GM21423 (cell line): ENCODE measurements around the gene SREK1.
A peak's percentile ranks its signal among the peaks of the same experiment; 100 is the strongest.
"Not testable (repeated sequence)": the region's sequence is repeated elsewhere in the genome, so short reads cannot be mapped to it uniquely, and the experiment has no call there.

Source experiments
- ATAC-seq: cut with Tn5 transposase; IDR thresholded peaks from one replicate; pipeline ENCODE4 v1.9.1; 2021; ENCODE audit warnings: mild to moderate bottlenecking, moderate library complexity; ENCODE audit not compliant: unreplicated experiment

The SREK1 gene, protein sequence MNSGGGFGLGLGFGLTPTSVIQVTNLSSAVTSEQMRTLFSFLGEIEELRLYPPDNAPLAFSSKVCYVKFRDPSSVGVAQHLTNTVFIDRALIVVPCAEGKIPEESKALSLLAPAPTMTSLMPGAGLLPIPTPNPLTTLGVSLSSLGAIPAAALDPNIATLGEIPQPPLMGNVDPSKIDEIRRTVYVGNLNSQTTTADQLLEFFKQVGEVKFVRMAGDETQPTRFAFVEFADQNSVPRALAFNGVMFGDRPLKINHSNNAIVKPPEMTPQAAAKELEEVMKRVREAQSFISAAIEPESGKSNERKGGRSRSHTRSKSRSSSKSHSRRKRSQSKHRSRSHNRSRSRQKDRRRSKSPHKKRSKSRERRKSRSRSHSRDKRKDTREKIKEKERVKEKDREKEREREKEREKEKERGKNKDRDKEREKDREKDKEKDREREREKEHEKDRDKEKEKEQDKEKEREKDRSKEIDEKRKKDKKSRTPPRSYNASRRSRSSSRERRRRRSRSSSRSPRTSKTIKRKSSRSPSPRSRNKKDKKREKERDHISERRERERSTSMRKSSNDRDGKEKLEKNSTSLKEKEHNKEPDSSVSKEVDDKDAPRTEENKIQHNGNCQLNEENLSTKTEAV

DNA sequence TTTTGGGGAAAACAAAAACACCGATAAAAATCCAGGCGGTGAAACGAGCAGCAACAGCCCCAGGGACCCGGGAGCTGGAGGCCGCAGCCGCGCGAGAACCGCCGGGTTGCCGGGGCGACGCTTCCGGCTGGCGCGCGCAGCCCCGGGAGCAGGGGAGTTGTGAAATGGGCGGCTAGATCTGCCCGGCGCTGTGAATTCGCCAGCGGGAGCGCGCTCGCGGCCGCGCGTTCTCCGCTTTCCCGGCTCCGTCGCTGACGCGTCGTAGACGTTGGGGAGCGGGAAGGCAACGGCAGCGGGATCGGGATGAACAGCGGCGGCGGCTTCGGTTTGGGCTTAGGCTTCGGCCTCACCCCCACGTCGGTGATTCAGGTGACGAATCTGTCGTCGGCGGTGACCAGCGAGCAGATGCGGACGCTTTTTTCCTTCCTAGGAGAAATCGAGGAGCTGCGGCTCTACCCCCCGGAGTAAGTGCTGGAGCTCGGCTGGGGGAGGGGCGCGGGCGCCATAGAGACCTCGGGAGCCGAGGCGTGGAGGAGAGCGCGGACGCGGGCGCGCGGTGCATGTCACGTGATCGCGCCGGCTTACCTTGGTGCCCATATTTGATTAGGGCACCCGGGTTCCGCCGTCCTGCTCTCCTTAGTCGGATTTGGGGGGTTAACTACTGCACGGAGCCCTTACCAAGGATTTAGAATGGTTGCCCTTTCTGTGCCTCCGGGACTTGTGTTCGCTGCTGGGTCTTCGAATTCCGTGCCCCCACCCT lies at the start of gene SREK1:
TSS of gene SREK1 (plus strand) at position 227 of the 760 bp plus-strand sequence. CDS start at position 304, 77 bp downstream.
- ATAC-seq: peak; percentile 91

GRCh38 chr5:66100851-66101250 lies 43.2 kb upstream of the SREK1 start:
- no peak for ATAC-seq

DNA sequence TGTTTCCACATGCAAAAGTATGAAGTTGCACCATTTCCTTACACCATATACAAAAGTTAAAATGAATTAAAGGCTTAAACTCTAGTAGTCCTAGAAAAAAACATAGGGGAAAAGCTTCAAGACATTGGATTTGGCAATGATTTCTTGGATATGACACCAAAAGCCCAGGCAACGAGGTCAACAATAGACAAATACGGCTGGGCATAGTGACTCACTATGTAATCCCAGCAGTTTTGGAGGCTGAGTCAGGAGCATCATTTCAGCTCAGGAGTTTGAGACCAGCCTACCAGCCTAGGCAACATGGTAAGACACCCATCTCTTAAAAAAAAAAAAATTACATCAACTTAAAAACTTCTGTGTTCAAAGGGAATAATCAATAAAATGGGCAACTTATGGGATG lies 30.9 kb upstream of the SREK1 start:
- no peak for ATAC-seq

GRCh38 chr5:66118304-66118703 lies 25.8 kb upstream of the SREK1 start:
- ATAC-seq: no peak

- no peak for ATAC-seq
Measured at GRCh38 chr5:66122379-66123034, 21.6 kb upstream of the SREK1 start.

DNA sequence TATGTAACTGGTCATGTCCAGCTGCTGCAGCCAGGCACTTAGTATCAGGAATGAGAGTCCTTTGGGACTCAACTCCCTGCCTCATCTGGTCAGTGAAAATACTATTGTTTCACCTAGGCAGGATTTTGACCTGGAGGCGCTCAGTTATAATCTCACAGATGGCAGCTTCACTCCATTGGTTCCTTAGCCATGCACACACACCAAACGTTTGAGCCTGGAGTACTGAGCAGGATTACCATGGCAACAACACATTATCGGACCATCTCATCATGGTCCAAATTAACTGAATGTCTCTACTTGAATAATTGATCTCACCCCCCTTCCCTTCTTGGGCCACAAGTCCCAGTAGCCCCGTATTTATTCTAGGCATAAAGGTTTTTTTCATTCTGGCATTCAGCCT lies 15.0 kb upstream of the SREK1 start:
- no peak for ATAC-seq

DNA sequence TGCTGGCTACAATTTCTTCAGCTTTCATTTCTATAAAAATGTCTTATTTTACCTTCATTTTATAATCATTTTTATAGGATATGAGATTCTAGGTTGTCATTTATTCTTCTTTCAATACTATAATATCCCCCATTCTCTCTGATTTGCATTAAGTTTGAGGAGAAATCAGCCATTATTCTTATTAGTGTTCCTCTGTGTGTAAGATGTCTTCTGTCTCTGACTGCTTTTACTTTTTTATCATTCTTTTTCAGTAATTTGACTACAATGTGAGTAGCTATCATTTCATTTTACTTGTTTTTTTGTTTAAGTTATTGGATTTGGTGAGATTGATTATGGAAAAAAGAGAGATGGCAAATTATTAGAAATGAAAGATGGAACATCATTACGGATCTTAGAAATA lies 13.6 kb upstream of the SREK1 start:
- no peak for ATAC-seq

GRCh38 chr5:66134407-66134861 lies 9.7 kb upstream of the SREK1 start:
- no peak for ATAC-seq

DNA sequence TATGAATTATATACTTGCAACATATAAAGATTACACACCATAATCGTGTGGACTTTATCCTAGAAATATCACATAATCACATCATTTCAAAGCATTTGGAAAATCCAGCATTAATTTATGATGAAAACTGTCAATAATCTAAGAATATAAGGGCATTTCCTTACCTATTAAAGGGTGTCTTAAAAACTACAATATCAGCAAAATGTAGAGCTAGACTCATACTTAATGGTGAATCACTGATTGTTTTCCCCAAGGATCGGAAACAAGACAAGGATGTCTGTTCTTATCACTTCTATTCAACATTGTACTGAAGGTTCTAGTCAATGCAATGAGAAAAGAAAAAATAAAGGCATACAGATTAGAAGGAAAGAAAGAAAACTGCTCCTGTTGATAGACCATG lies 8.0 kb upstream of the SREK1 start:
- ATAC-seq: no peak

DNA sequence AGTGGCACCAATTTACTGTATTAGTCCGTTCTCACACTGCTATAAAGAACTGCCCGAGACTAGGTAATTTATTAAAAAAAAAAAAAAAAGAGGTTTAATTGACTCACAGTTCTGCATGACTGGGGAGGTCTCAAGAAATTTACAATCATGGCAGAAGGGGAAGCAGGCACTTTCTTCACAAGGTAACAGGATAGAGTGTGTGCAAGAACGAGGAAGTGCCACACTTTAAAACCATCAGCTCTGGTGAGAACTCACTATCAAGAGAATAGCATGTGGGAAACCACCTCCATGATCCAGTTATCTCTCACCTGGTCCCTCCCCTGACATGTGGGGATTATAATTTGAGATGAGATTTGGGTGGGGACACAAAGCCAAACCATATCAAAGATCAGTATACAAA lies 7.2 kb upstream of the SREK1 start:
- not testable (repeated sequence) for ATAC-seq

DNA sequence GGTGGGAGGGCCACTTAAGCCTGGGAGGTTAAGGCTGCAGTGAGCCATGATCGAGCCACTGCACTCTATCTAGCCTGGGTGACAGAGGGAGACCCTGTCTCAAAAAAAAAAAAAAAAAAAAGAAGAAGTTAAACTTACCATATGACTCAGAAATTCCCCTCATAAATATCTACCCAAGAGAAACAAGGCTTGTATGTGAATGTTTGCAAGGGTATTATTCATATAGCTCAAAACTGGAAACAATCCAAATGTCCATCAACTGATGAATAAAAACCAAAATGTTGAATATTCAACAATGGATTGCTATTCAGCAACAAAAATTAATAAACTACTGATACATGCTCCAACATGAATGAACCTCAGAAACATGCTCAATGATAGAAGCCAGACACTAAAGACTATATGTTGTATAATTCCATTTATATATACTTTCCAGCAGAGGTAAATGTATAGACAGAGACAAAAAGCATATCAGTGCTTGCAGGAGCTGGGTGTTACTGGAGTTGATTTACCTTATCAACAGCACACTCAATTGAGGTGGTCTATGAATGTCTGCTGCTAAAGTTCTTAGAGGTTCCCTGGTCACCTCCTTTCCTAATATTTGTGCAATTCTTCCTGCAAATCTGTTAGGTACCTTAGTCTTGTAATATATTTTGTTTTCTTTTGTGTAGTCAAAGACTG lies 5.3 kb upstream of the SREK1 start:
- ATAC-seq: no peak

GRCh38 chr5:66139318-66139712 lies 4.8 kb upstream of the SREK1 start:
- ATAC-seq: no peak

DNA sequence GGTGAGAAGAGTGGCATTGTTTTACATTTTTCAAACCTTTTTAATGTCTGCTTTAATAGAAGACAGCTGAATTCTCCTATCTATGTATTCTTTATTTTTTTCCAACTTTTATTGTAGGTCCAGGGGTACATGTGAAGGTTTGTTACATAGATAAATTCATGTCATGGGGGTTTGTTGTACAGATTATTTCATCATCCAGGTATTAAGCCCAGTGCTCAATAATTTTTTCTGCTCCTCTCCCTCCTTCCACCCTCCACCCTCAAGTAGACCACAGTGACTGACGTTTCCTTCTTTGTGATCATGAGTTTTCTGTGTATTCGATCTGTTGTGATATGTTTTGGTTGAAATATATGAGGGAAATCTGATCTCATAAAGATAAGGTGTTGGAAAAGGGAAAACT lies 1.7 kb upstream of the SREK1 start:
- ATAC-seq: no peak

- ATAC-seq: peak; percentile 25
Measured at GRCh38 chr5:66143473-66144073, 527 bp upstream of the SREK1 start.

- peak; percentile 48 for ATAC-seq
Measured at GRCh38 chr5:66144834-66145390, 812 bp downstream of the SREK1 start.

DNA sequence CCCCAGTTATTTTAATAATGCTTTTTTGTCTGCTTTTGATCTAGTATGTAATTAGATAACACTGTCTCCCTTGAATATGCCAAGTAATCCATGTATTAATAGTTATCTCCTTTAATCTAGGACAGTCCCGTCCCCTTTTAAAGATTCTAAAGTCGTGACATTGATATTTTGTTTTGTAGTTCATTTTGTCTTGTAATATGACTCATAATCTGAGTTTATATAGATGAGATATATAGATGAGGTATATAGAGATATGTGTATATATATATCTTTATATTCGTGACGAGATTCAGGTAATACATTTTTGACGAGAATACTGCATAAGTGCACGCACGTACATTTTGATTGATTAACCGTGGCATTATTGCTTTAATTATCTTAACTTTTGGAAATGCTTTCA lies 1.6 kb downstream of the SREK1 start:
- ATAC-seq: no peak

DNA sequence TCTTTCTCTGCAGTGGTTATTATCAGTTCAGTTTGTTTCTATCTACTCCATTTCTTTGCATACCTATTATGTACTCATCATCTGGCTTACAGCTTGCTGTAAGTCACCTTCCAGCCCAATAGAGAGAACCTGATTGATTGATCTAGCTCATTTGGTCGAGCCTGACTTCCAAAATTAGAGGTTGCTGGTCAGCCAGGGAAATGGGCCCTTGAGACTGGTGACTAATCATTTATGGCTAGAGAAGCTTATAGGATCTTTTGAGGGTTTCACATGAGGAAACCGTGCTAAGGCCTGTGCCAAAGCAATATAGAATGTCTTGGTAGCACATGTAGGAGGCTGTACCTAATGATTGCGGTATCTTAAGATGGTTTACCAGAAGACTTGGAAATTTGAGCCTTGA lies 5.8 kb downstream of the SREK1 start:
- no peak for ATAC-seq

DNA sequence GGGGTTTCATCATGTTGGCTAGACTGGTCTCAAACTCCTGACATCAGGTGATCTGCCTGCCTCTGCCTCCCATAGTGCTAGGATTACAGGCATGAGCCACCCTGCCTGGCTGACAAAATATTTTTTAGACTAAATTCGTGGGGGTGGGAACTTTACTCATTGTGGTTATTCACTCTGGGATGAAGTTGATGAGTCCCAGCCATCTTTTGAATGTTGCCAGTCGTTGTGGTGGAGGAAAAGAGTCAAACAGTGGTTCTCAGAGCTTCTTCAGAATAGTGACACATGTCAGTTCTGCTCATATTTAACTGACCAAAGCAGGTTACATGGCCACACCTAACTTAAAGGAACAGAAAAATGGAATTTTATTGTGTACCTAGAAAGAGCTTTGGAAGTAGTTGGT lies 6.9 kb downstream of the SREK1 start:
- ATAC-seq: no peak

- ATAC-seq: no peak
Measured at GRCh38 chr5:66151491-66151890, 7.4 kb downstream of the SREK1 start.

DNA sequence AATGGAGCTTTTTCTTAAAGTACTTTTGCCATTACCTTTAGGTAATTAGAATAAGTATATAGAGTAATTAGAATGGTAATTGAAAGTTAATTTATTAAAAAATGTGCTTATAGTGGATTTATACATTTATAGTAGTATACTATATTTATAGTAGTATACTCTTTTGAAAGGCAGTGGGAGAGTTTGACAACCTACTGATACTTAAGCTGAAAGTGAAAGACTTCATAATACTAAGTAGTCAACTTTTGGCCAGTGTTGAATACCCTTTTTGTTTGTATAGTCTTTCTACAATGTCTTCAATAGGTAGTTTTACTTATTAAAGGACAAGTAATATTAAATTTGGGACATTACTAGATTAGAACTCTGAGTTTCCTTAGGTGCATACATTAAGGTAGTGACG lies 12.9 kb downstream of the SREK1 start:
- no peak for ATAC-seq
